ENCODE results near the gene PSD2. TPM values are rescaled to one million over a fixed set of nuclear protein-coding genes. Genes with fewer than 3 reads are reported as not detected.

Gene PSD2
- total RNA-seq, 1 experiment from 2014 or later = not detected

DNA sequence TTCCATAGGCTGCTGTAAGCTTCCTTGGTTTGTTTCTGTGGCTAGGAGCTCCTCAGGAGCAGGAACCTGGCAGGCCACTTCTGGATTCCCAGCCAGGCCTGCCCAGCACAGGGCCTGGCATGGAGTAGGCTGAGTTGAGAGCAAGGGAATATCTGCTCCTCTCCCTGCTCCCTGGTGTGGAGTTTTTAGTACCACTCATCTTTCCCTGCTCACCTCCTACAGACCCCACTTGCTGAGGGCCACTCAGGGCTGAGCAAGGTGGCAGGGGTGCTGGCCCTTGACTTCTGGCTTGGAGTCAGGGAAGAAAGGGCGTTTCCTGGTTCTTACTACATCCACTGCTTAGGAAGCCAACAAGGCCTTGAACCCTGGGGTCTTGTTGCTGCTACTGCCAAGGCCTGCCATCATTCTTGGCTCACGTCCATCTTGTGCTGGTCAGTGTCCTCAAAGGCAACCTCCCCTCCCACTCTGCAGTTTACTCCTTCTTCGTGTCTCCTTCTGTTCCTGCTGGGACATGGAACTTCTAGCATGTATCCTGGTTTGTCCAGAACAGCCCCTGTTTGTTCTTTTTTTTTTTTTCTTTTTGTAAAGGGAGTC lies 54.9 kb downstream of the PSD2 start:
- DNase-seq = no peak
- no peak for TF ChIP-seq CTCF (IDR thresholded peaks at IDR 0.05; ENCODE audit: unreplicated experiment)
- Mint-ChIP-seq H3K27ac (ENCODE audit: unreplicated experiment) (no peak overlapping the region), H3K9me3 (ENCODE audit: low read depth, unreplicated experiment) (no peaks in the 10 kb centered on the region), H3K27me3 (ENCODE audit: unreplicated experiment) (peaks cover 52% of the 10 kb centered on the region), H3K36me3 (ENCODE audit: insufficient read depth, unreplicated experiment) (peaks cover 8% of the 10 kb centered on the region), H3K4me3 (ENCODE audit: low read depth, unreplicated experiment) (no peak overlapping the region), H3K4me1 (ENCODE audit: low read depth, unreplicated experiment) (peaks cover 10% of the 10 kb centered on the region)
- no TSS peak for BruUV-seq (replicated peaks)
- intact Hi-C loops (cut with micrococcal nuclease; ENCODE audit: unreplicated experiment) = no loop called here
- CTCF ChIA-PET = interaction anchor here (1.2 to 2.0 kb wide), 2 partner anchors 9 to 63 kb away, joined by 3 to 10 read pairs; no protein-coding TSS in a partner anchor

GRCh38 chr5:139851558-139851957 lies 56.0 kb downstream of the PSD2 start:
- no peak for TF ChIP-seq CTCF (IDR thresholded peaks at IDR 0.05; ENCODE audit: unreplicated experiment)
- peaks cover 42% of the 10 kb centered on the region for H3K27me3 Mint-ChIP-seq (ENCODE audit: unreplicated experiment)
- peaks cover 8% of the 10 kb centered on the region for H3K36me3 Mint-ChIP-seq (ENCODE audit: insufficient read depth, unreplicated experiment)
- CTCF ChIA-PET = no interaction called here
- H3K4me1 Mint-ChIP-seq (ENCODE audit: low read depth, unreplicated experiment) = peaks cover 10% of the 10 kb centered on the region
- H3K9me3 Mint-ChIP-seq (ENCODE audit: low read depth, unreplicated experiment) = no peaks in the 10 kb centered on the region
- no peak overlapping the region for H3K4me3 Mint-ChIP-seq (ENCODE audit: low read depth, unreplicated experiment)
- no TSS peak for BruUV-seq (replicated peaks)
- DNase-seq = no peak
- intact Hi-C loops (cut with micrococcal nuclease; ENCODE audit: unreplicated experiment) = no loop called here
- no peak overlapping the region for H3K27ac Mint-ChIP-seq (ENCODE audit: unreplicated experiment)

DNA sequence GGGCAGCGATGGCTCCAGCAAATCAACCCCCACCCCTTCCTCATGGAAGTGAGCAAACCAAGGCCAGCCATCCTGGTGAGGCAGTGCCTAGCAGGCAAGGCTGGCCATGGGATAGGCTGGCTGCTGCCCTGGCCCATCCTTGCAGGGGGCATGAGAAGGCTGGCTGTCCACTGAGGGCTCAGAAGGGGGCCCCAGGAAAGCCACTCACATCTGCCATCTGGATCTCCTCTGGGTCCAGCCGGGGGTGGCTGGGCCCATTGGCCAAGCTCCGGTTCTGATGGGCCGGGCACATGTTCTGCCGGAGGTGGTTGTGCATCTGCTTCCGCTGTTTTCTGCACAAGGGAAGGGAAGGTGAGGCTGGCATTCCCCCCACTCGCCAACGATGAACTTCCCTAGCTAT lies 57.1 kb downstream of the PSD2 start:
- DNase-seq = no peak
- Mint-ChIP-seq H3K36me3 (ENCODE audit: insufficient read depth, unreplicated experiment) (peaks cover 3% of the 10 kb centered on the region), H3K27ac (ENCODE audit: unreplicated experiment) (no peak overlapping the region), H3K9me3 (ENCODE audit: low read depth, unreplicated experiment) (no peaks in the 10 kb centered on the region), H3K4me3 (ENCODE audit: low read depth, unreplicated experiment) (no peak overlapping the region), H3K4me1 (ENCODE audit: low read depth, unreplicated experiment) (peaks cover 10% of the 10 kb centered on the region), H3K27me3 (ENCODE audit: unreplicated experiment) (peaks cover 31% of the 10 kb centered on the region)
- TF ChIP-seq CTCF (IDR thresholded peaks at IDR 0.05; ENCODE audit: unreplicated experiment) = no peak
- intact Hi-C loops (cut with micrococcal nuclease; ENCODE audit: unreplicated experiment) = no loop called here
- CTCF ChIA-PET = no interaction called here
- BruUV-seq (replicated peaks) = no TSS peak

GRCh38 chr5:139854029-139854605 lies 58.5 kb downstream of the PSD2 start:
- Mint-ChIP-seq H3K4me1 (ENCODE audit: low read depth, unreplicated experiment) (peaks cover 10% of the 10 kb centered on the region), H3K27ac (ENCODE audit: unreplicated experiment) (no peak overlapping the region), H3K4me3 (ENCODE audit: low read depth, unreplicated experiment) (no peak overlapping the region), H3K9me3 (ENCODE audit: low read depth, unreplicated experiment) (no peaks in the 10 kb centered on the region), H3K27me3 (ENCODE audit: unreplicated experiment) (peaks cover 23% of the 10 kb centered on the region), H3K36me3 (ENCODE audit: insufficient read depth, unreplicated experiment) (no peaks in the 10 kb centered on the region)
- CTCF ChIA-PET = no interaction called here
- TF ChIP-seq CTCF (IDR thresholded peaks at IDR 0.05; ENCODE audit: unreplicated experiment) = no peak
- intact Hi-C loops (cut with micrococcal nuclease; ENCODE audit: unreplicated experiment) = no loop called here
- BruUV-seq (replicated peaks) = no TSS peak
- no peak for DNase-seq

Measured in Calu3 (cell line).